ENCODE data around the gene MRPS27.
A peak's percentile ranks its signal among the peaks of the same experiment; 100 is the strongest.

Gene MRPS27

DNA sequence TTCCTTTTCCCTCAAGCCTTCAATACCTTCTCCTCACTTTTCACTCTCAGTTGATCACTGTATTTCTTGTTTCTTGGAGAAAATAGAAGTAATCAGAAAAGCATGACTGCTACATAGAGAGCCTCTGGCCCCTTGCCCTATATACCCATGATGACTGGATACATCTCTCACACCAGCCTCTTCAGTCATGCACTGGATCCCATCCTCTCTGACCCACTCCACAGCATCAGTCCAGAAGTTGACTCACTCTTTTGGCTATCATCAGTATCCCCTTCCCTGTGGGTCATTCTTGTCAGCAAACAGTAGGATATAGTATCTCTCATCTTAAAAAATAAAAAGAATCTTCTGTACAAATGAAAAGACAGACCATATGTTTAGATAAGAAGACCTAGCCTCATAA, 33.0 kb upstream of the MRPS27 start:
- TF ChIP-seq, protein P1, sequence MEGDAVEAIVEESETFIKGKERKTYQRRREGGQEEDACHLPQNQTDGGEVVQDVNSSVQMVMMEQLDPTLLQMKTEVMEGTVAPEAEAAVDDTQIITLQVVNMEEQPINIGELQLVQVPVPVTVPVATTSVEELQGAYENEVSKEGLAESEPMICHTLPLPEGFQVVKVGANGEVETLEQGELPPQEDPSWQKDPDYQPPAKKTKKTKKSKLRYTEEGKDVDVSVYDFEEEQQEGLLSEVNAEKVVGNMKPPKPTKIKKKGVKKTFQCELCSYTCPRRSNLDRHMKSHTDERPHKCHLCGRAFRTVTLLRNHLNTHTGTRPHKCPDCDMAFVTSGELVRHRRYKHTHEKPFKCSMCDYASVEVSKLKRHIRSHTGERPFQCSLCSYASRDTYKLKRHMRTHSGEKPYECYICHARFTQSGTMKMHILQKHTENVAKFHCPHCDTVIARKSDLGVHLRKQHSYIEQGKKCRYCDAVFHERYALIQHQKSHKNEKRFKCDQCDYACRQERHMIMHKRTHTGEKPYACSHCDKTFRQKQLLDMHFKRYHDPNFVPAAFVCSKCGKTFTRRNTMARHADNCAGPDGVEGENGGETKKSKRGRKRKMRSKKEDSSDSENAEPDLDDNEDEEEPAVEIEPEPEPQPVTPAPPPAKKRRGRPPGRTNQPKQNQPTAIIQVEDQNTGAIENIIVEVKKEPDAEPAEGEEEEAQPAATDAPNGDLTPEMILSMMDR (IDR thresholded peaks at IDR 0.05; ENCODE audit: control insufficient read depth, insufficient read depth, low read depth, low read length, missing control alignments): no peak
- DNase-seq (ENCODE audit: low read depth): peak; percentile 21
- H3K4me3 ChIP-seq (ENCODE audit: control insufficient read depth, low read depth, low read length): no peak overlapping the region

DNA sequence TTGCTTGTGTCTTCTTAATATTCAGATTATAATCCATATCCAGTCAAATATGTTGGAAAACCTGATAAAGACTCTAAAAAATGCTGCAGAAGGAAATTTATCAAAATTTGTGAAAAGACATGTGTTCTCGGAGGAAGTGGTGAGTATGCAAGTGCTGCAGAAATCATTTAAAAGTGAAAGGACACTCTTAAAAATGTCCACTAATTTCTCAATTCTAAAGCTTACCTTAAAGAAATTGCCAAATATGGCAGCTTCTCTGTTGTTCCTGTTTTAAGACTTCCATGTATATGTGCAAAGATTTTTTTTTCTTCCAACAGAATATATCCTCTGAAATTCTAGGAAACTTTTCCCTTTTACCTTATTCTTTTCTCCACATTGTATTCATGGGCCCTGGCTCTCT, 32.6 kb upstream of the MRPS27 start:
- no peak overlapping the region for H3K4me3 ChIP-seq (ENCODE audit: control insufficient read depth, low read depth, low read length)
- DNase-seq (ENCODE audit: low read depth): no peak
- TF ChIP-seq, protein P1 (IDR thresholded peaks at IDR 0.05; ENCODE audit: control insufficient read depth, insufficient read depth, low read depth, low read length, missing control alignments): no peak

DNA sequence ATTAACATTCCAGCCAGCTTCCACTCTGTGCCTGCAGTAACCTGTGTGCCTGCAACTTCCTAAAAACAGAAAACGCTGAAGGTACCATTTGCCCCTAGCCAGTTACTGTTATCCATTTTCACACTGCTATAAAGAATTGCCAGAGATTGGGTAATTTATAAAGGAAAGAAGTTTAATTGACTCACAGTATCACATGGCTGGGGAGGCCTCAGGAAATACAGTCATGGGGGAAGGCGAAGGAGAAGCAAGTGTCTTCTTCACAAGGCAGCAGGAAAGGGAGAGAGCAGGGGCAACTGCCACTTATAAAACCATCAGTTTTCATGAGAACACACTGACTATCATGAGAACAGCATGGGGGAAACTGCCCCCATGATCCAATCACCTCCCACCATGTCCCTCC, 31.3 kb upstream of the MRPS27 start:
- DNase-seq (ENCODE audit: low read depth): no peak
- TF ChIP-seq, protein P1 (IDR thresholded peaks at IDR 0.05; ENCODE audit: control insufficient read depth, insufficient read depth, low read depth, low read length, missing control alignments): no peak
- H3K4me3 ChIP-seq (ENCODE audit: control insufficient read depth, low read depth, low read length): no peak overlapping the region

DNA sequence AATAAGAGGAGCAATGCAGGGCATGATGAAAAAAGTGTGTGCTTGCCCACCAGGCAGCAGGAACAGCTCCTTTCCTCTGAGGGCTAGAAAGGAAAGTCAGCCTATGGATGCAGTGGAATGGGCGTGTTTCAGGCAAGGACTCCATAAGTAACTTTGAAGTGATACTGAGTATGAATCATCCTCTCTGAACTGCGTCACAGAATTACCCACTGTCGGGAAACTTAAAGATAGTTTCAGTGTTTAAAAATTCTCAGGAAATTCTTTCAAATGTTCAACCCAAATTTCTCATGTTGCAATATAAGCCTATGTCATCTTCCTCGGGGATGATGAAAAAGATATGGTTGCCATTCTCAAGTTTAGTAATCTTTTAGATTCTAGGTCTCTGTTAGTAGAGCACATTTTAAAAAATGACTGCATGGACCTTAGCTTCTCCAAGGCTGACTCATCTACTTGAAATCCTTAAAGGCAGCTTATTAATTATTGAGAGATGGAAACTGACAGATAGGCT, 27.8 kb upstream of the MRPS27 start:
- DNase-seq (ENCODE audit: low read depth): peak; percentile 78
- no peak overlapping the region for H3K4me3 ChIP-seq (ENCODE audit: control insufficient read depth, low read depth, low read length)
- TF ChIP-seq, protein P1 (IDR thresholded peaks at IDR 0.05; ENCODE audit: control insufficient read depth, insufficient read depth, low read depth, low read length, missing control alignments): no peak

DNA sequence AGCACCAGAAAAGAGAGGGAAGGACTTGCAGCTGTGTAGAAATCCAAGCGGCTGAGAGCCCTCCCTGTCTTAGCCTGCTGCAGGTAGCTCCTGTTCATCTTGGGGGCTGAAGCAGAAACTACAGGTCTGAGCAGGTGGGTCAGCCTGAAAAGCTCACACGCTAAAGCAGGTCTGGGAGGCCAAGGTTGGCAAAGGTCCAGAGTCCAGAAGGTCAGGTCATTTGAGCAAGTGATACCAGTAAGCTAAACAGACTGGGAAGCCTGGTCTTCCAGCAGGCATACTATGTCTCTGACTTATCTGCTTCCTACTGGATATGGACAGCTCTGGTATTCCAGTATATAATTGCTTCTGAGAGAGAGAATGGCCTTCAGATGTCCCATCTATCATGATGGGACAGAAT, 26.4 kb upstream of the MRPS27 start:
- no peak for DNase-seq (ENCODE audit: low read depth)
- TF ChIP-seq, protein P1 (IDR thresholded peaks at IDR 0.05; ENCODE audit: control insufficient read depth, insufficient read depth, low read depth, low read length, missing control alignments): no peak

DNA sequence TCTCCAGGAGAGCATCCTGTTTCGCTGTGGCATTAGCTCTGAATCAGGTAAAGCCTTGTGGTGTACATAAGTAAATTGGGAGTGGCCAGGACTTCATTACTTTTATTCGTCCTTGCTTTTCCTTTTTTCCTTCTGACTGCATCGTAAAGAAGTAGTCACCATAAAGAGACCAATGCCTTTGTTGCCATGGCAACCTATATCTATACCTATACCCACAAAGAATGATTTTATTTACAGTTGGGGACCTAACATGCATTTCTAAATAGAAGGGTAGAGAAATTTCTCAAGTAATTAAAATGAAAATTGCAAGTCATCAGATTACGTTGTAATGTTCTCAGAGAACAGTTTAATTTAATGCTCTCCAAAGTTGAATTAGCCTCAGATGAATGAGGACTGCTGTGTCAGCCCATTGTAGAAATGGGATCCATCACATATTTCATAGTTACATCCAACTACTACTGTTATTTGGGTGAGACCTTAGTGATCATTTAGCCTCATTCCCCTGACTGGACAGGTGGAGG, 18.7 kb upstream of the MRPS27 start:
- DNase-seq (ENCODE audit: low read depth): no peak
- no peak overlapping the region for H3K4me3 ChIP-seq (ENCODE audit: control insufficient read depth, low read depth, low read length)
- TF ChIP-seq, protein P1 (IDR thresholded peaks at IDR 0.05; ENCODE audit: control insufficient read depth, insufficient read depth, low read depth, low read length, missing control alignments): no peak

More for the DNA sequence above, 26.4 kb upstream of the MRPS27 start:
- H3K4me3 ChIP-seq (ENCODE audit: control insufficient read depth, low read depth, low read length): no peak overlapping the region

Measured in AG09309 (cell line).